Measurements from ENCODE around the gene RNF2. TPM values are rescaled to one million over a fixed set of nuclear protein-coding genes. Genes with fewer than 3 reads are reported as not detected.

RNF2 gene
- total RNA-seq, 2 donors from 2014 or later = 12.6 to 14.1 TPM

GRCh38 chr1:185053204-185053603 is 7.8 kb downstream of the RNF2 start:
- H3K4me3 ChIP-seq = no peak overlapping the region
- no peak for TF ChIP-seq CTCF (IDR thresholded peaks at IDR 0.05)
- no peak overlapping the region for H3K27ac ChIP-seq
- DNase-seq (ENCODE audit: low spot score) = no peak
- H3K27me3 ChIP-seq = no peaks in the 10 kb centered on the region
- no peaks in the 10 kb centered on the region for H3K9me3 ChIP-seq
- no peaks in the 10 kb centered on the region for H3K36me3 ChIP-seq
- peaks cover 0 to 15% of the 10 kb centered on the region in 2 donors for H3K4me1 ChIP-seq

GRCh38 chr1:185054365-185055060 is 9.2 kb downstream of the RNF2 start:
- no peak for TF ChIP-seq CTCF (IDR thresholded peaks at IDR 0.05)
- no peaks in the 10 kb centered on the region for H3K27me3 ChIP-seq
- DNase-seq (ENCODE audit: low spot score) = no peak

GRCh38 chr1:185058110-185058509 is 12.8 kb downstream of the RNF2 start:
- Histone ChIP-seq H3K36me3 (no peaks in the 10 kb centered on the region), H3K4me1 (peaks cover 0 to 21% of the 10 kb centered on the region in 2 donors), H3K4me3 (no peak overlapping the region), H3K27me3 (no peaks in the 10 kb centered on the region), H3K27ac (no peak overlapping the region), H3K9me3 (no peaks in the 10 kb centered on the region)
- TF ChIP-seq CTCF (IDR thresholded peaks at IDR 0.05) = no peak
- DNase-seq (ENCODE audit: low spot score) = no peak

More at GRCh38 chr1:185054365-185055060, 9.2 kb downstream of the RNF2 start:
- no peaks in the 10 kb centered on the region for H3K9me3 ChIP-seq
- no peak overlapping the region for H3K4me3 ChIP-seq
- H3K36me3 ChIP-seq = no peaks in the 10 kb centered on the region
- peaks cover 0 to 26% of the 10 kb centered on the region in 2 donors for H3K4me1 ChIP-seq
- H3K27ac ChIP-seq = no peak overlapping the region

- Histone ChIP-seq H3K9me3 (no peaks in the 10 kb centered on the region), H3K36me3 (no peaks in the 10 kb centered on the region), H3K4me1 (peaks cover 0 to 23% of the 10 kb centered on the region in 2 donors), H3K4me3 (no peak overlapping the region), H3K27ac (no peak overlapping the region), H3K27me3 (no peaks in the 10 kb centered on the region)
- DNase-seq (ENCODE audit: low spot score) = no peak
- TF ChIP-seq CTCF (IDR thresholded peaks at IDR 0.05) = no peak
Measured at GRCh38 chr1:185058876-185059275, 13.5 kb downstream of the RNF2 start.

- no peaks in the 10 kb centered on the region for H3K27me3 ChIP-seq
- TF ChIP-seq CTCF (IDR thresholded peaks at IDR 0.05) = no peak
- DNase-seq (ENCODE audit: low spot score) = no peak
- H3K4me1 ChIP-seq = peaks cover 0 to 23% of the 10 kb centered on the region in 2 donors
- H3K27ac ChIP-seq = no peak overlapping the region
- no peaks in the 10 kb centered on the region for H3K36me3 ChIP-seq
- no peak overlapping the region for H3K4me3 ChIP-seq
- no peaks in the 10 kb centered on the region for H3K9me3 ChIP-seq
Measured at GRCh38 chr1:185059950-185060571, 14.7 kb downstream of the RNF2 start.
